D341Med (cell line): ENCODE data around the gene RPTN.

Experiments used
- DNase-seq: peaks from one replicate; pipeline ENCODE4 v3.0.0; 2012; ENCODE audit warnings: low spot score

Gene RPTN

GRCh38 chr1:152111515-152111968, 47.5 kb downstream of the RPTN start:
- DNase-seq = no peak

DNA sequence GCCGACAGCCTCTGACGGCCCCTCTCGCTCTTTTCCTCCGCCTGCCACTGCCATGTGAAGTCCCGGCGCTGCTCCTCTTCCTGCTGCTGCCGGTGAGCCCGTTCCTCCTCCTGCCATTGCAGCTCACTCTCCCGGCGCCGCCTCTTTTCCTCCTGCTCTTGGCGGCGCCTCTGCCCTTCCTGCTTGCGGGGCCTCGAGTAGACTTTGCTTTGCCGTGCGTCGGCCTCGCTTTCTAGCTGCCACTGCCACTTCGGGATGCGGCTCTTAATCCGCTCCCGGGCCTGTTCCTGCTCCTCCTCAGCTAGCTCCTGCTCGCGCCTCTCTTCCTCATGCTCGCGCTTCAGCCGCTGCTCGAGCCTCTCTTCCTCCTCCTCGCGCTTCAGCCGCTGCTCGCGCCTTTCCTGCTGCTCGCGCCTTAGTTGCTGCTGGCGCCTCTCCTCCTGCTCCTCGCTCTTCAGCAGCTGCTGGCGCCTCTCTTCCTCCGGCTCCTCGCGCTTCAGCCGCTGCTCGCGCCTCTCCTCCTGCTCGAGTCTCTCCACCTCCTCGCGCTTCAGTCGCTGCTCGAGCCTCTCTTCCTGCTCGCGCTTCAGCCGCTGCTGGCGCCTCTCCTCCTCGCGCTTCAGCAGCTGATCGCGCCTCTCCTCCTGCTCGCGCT, 48.0 kb downstream of the RPTN start:
- peak; percentile 68 for DNase-seq

DNA sequence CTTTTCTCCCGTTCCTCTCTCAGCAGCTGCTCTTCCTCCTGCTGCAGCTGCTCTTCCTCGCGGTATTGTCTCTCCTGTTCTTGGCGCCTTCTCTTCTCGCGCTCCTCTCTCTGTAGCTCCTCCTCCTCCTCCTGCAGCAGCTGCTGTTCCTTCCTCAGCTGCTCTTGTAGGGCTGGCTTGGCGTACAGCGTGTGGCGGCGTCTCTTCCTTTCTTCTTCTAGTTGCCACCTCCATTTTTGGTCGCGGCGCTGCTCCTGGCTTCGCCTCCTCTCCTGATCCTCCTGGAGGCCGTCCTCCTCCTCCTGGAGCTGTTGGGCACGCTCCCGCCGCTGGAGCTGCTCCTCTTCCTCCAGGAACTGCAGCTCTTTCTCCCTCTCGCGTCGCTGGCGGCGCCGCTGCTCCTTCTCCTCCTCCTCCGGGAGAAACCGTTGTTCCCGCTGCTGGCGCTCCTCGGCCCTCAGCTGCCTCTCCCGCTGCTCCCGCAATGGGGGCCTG, 48.6 kb downstream of the RPTN start:
- DNase-seq = no peak

DNA sequence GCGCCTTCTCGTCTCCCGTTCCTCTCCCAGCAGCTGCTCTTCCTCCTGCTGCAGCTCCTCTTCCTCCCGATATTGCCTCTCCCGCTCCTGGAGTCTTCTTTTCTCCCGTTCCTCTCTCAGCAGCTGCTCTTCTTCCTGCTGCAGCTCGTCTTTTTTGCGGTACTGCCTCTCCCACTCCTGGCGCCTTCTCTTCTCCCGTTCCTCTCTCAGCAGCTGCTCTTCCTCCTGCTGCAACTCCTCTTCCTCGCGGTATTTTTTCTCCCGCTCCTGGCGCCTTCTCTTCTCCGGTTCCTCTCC, 49.1 kb downstream of the RPTN start:
- DNase-seq = no peak

DNA sequence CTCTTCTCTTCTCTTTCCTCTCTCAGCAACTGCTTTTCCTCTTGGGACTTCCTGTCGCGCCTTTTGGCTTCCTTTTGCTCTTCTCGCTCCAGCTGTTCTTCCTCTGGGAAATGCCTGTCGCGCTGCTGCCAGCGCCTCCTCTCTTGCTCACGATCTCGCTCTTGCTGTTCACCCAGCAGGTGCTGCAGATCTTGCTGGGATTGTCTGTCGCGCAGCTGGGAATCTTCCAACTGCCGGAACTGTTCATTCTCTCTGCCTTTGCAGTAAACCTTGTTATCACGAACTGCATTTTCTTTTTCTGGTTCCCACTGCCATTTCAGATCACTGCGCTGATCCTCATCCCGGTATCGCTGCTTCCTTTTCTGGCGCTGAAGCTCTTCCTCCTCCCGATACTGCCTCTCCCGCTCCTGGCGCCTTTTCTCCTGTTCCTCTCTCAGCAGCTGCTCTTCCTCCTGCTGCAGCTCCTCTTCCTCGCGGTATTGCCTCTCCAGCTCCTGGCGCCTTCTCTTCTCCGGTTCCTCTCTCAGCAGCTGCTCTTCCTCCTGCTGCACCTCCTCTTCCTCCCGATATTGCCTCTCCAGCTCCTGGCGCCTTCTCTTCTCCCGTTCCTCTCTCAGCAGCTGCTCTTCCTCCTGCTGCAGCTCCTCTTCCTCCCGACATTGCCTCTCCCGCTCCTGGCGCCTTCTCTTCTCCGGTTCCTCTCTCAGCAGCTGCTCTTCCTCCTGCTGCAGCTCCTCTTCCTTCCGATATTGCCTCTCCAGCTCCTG, 49.6 kb downstream of the RPTN start:
- DNase-seq = no peak

GRCh38 chr1:152108882-152109222, 50.2 kb downstream of the RPTN start:
- DNase-seq = no peak

DNA sequence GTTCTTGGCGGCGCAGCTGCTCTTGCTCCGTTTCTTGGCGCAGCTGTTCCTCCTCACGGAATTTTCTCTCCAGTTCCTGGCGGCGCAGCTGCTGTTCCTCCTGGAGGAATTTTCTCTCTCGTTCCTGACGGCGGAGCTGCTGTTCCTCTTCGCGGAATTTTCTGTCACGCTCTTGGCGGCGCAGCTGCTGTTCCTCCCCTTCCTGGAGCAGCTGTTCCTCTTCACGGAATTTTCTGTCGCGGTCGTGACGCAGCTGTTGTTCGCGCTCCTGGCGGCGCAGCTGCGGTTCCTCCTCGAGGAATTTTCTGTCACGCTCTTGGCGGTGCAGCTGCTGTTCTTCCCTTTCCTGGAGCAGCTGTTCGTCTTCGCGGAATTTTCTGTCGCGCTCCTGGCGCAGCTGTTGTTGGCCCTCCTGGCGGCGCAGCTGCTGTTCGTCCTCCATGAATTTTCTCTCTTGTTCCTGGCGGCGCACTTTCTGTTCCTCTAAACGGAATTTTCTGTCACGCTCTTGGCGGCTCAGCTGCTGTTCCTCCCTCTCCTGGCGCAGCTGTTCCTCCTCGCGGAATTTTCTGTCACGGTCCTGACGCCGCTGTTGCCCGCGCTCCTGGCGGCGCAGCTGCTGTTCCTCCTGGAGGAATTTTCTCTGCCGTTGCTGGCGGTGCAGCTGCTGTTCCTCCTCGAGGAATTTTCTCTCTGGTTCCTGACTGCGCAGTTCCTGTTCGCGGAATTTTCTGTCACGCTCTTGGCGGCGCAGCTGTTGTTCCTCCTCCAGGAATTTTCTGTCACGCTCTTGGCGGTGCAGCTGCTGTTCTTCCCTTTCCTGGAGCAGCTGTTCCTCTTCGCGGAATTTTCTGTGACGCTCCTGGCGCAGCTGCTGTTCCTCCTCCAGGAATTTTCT, 50.8 kb downstream of the RPTN start:
- no peak for DNase-seq

DNA sequence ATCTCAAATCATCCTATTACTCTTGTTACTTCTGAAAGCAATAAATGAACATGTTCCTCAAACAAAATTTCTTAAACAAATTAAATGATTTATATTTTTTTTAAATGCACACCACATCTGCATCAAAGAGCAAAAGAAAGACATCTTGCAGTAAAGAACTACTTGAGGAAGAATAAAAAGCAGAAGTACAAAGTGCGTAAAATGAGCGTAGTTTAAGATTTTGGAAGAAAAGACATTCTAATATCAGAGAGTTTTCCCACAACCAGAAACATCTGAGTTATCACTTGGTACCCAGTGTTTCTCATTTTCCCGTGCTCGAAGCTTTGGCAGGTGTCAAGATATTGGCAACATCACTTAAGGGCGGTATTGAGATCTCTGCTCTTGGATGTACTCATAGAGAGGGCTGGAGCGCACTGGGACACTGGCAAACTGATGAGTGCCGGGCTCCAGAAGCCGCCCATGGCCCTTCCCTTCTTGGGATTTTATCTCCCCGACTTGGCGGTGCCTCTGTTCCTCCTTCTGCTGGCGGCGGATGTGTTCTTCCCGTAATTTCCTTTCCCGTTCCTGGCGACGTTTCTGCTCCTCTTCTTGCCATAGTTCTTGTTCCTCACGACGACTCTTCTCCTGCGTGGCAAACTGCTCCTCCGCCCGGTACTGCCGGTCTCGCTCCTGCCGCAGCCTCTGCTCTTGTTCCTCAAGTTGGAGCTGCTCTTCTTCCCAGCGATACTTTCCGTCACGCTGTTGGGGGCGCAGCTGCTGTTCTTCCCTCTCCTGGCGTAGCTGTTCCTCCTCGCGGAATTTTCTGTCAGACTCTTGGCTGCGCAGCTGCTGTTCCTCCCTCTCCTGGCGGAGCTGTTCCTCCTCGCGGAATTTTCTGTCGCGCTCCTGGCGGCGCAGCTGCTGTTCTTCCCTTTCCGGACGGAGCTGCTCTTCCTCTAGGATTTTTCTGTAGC, 51.7 kb downstream of the RPTN start:
- no peak for DNase-seq

- no peak for DNase-seq
These were observed 54.2 kb downstream of the RPTN start for GRCh38 chr1:152104854-152105253.
